CD8-positive, alpha-beta memory T cell (primary cell): ENCODE data around the gene CAMK2D. TPM values are rescaled to one million over a fixed set of nuclear protein-coding genes. Genes with fewer than 3 reads are reported as not detected.
"Not testable (repeated sequence)": the region's sequence is repeated elsewhere in the genome, so short reads cannot be mapped to it uniquely, and the experiment has no call there.

Experiments used
- CTCF ChIA-PET: fragments of 350-600 bp; sonication (Branson Sonifier 250); formaldehyde crosslinking; loops from one replicate; lab custom pipeline; 2021; ENCODE audit warnings: antibody characterized with exemption; lab: Charles Lee
- POLR2A ChIA-PET: fragments of 350-600 bp; sonication (Branson Sonifier 250); formaldehyde crosslinking; loops from one replicate; lab custom pipeline; 2021; ENCODE audit warnings: antibody characterized with exemption; lab: Charles Lee
- DNase-seq, 5 donors: peaks; one replicate each; pipeline versions ENCODE4 v3.0.0 to v3.0.0-alpha.2; 2020 to 2022; ENCODE audit warnings: mixed read lengths in 1 of 5
- H3K27ac ChIP-seq: one replicate; pipeline ENCODE4 v1.7.0; 2013; ENCODE audit warnings: low read depth, mild to moderate bottlenecking, low read length, moderate library complexity
- H3K27me3 ChIP-seq: 2 replicates; pipeline ENCODE4 v1.7.0; 2013; ENCODE audit warnings: low read length, mild to moderate bottlenecking; ENCODE audit not compliant: insufficient read depth, poor library complexity, severe bottlenecking
- H3K36me3 ChIP-seq: 2 replicates; pipeline ENCODE4 v1.7.0; 2013; ENCODE audit warnings: mild to moderate bottlenecking, low read length, moderate library complexity; ENCODE audit not compliant: insufficient read depth
- H3K4me1 ChIP-seq: 2 replicates; pipeline ENCODE4 v1.7.0; 2013; ENCODE audit warnings: mild to moderate bottlenecking, low read length, moderate library complexity; ENCODE audit not compliant: insufficient read depth
- H3K4me3 ChIP-seq: 2 replicates; pipeline ENCODE4 v1.7.0; 2013; ENCODE audit warnings: mild to moderate bottlenecking, low read length
- H3K9me3 ChIP-seq: 2 replicates; pipeline ENCODE4 v1.7.0; 2013; ENCODE audit warnings: mild to moderate bottlenecking, low read length
- H3K27ac Mint-ChIP-seq, 8 donors: one replicate each; pipeline ENCODE4 v1.8.0; 2020 to 2021; ENCODE audit warnings: mixed read lengths in 8 of 8, mild to moderate bottlenecking in 6 of 8, inconsistent platforms in 3 of 8, moderate library complexity in 3 of 8
- H3K27me3 Mint-ChIP-seq, 2 donors: one replicate each; pipeline ENCODE4 v1.8.0; 2020 to 2021; ENCODE audit warnings: mixed read lengths in 2 of 2, mild to moderate bottlenecking in 1 of 2, moderate library complexity in 1 of 2
- H3K36me3 Mint-ChIP-seq, 3 donors: one replicate each; pipeline ENCODE4 v1.8.0; 2020 to 2021; ENCODE audit warnings: mixed read lengths in 3 of 3, inconsistent platforms in 1 of 3, mild to moderate bottlenecking in 1 of 3
- H3K4me1 Mint-ChIP-seq, 3 donors: one replicate each; pipeline ENCODE4 v1.8.0; 2020 to 2021; ENCODE audit warnings: mixed read lengths in 3 of 3, inconsistent platforms in 1 of 3, mild to moderate bottlenecking in 1 of 3
- H3K4me3 Mint-ChIP-seq, 7 donors: one replicate each; pipeline ENCODE4 v1.8.0; 2020 to 2021; ENCODE audit warnings: mixed read lengths in 7 of 7, mild to moderate bottlenecking in 6 of 7, moderate library complexity in 4 of 7, inconsistent platforms in 2 of 7
- H3K9me3 Mint-ChIP-seq, 5 donors: one replicate each; pipeline ENCODE4 v1.8.0; 2020 to 2022; ENCODE audit warnings: mixed read lengths in 5 of 5, mild to moderate bottlenecking in 3 of 5, moderate library complexity in 2 of 5, inconsistent platforms in 1 of 5
- polyA plus RNA-seq: library from polyadenylated mRNA; unstranded; fragments of 300-500 nt; fragmentation: Illumina TruSeq; gene quantifications from one replicate; pipeline ENCODE4 v1.2.3, GENCODE V29; 2021
- total RNA-seq, 2 experiments: library from RNA; stranded (reverse); gene quantifications; one replicate each; pipeline ENCODE4 v1.2.3, GENCODE V29; 2021

The CAMK2D gene
- total and polyA plus RNA-seq, 3 experiments from 2014 or later = 19.6 to 57.6 (median 56.0) TPM

GRCh38 chr4:113692809-113693411 is 68.6 kb downstream of the CAMK2D start:
- Mint-ChIP-seq H3K4me3 (peak overlapping the region in 6 of 7 donors; percentile 9 to 62 (median 43)), H3K27ac (peak overlapping the region in 7 of 8 donors; percentile 22 to 76 (median 56)), H3K27me3 (no peaks in the 10 kb centered on the region), H3K36me3 (peaks cover 0 to 8% (median 3%) of the 10 kb centered on the region in 3 donors), H3K9me3 (no peaks in the 10 kb centered on the region), H3K4me1 (peaks cover 31 to 46% (median 38%) of the 10 kb centered on the region in 3 donors)
- DNase-seq = no peak
- POLR2A ChIA-PET = no interaction called here
- CTCF ChIA-PET = no interaction called here
- H3K4me1 ChIP-seq = peaks cover 12% of the 10 kb centered on the region
- no peaks in the 10 kb centered on the region for H3K9me3 ChIP-seq
- H3K36me3 ChIP-seq = no peaks in the 10 kb centered on the region
- no peak overlapping the region for H3K27ac ChIP-seq
- no peaks in the 10 kb centered on the region for H3K27me3 ChIP-seq
- H3K4me3 ChIP-seq = peak overlapping the region; percentile 5

GRCh38 chr4:113691676-113692075 is 69.9 kb downstream of the CAMK2D start:
- DNase-seq = no peak
- H3K27me3 ChIP-seq = no peaks in the 10 kb centered on the region
- no peaks in the 10 kb centered on the region for H3K36me3 ChIP-seq
- CTCF ChIA-PET = no interaction called here
- Mint-ChIP-seq H3K9me3 (no peaks in the 10 kb centered on the region), H3K27me3 (no peaks in the 10 kb centered on the region), H3K27ac (no peak overlapping the region), H3K36me3 (peaks cover 0 to 9% (median 3%) of the 10 kb centered on the region in 3 donors), H3K4me1 (peaks cover 43 to 58% (median 48%) of the 10 kb centered on the region in 3 donors), H3K4me3 (no peak overlapping the region)
- no peak overlapping the region for H3K27ac ChIP-seq
- no peak overlapping the region for H3K4me3 ChIP-seq
- POLR2A ChIA-PET = no interaction called here
- H3K9me3 ChIP-seq = no peaks in the 10 kb centered on the region
- peaks cover 18% of the 10 kb centered on the region for H3K4me1 ChIP-seq

- Histone ChIP-seq H3K9me3 (no peaks in the 10 kb centered on the region), H3K4me1 (peaks cover 25% of the 10 kb centered on the region), H3K27ac (no peak overlapping the region), H3K36me3 (no peaks in the 10 kb centered on the region), H3K27me3 (no peaks in the 10 kb centered on the region), H3K4me3 (no peak overlapping the region)
- peaks cover 49 to 67% (median 54%) of the 10 kb centered on the region in 3 donors for H3K4me1 Mint-ChIP-seq
- H3K4me3 Mint-ChIP-seq = no peak overlapping the region
- peak overlapping the region in 2 of 8 donors; percentile 44 to 52 for H3K27ac Mint-ChIP-seq
- no peaks in the 10 kb centered on the region for H3K27me3 Mint-ChIP-seq
- CTCF ChIA-PET = interaction anchor here (1.2 kb wide), 1 partner anchor 133 kb away, joined by 3 read pairs; no protein-coding TSS in a partner anchor
- peaks cover 0 to 11% (median 4%) of the 10 kb centered on the region in 3 donors for H3K36me3 Mint-ChIP-seq
- no peak for DNase-seq
- POLR2A ChIA-PET = no interaction called here
- no peaks in the 10 kb centered on the region for H3K9me3 Mint-ChIP-seq
Observed at GRCh38 chr4:113689394-113689793, 72.1 kb downstream of the CAMK2D start.

- Mint-ChIP-seq H3K4me3 (no peak overlapping the region), H3K9me3 (no peaks in the 10 kb centered on the region), H3K27ac (peak overlapping the region in 2 of 8 donors; percentile 9 to 19), H3K27me3 (no peaks in the 10 kb centered on the region), H3K36me3 (peaks cover 0 to 11% (median 4%) of the 10 kb centered on the region in 3 donors), H3K4me1 (peaks cover 55 to 69% (median 69%) of the 10 kb centered on the region in 3 donors)
- Histone ChIP-seq H3K27me3 (no peaks in the 10 kb centered on the region), H3K9me3 (no peaks in the 10 kb centered on the region), H3K27ac (no peak overlapping the region), H3K4me3 (no peak overlapping the region), H3K36me3 (no peaks in the 10 kb centered on the region), H3K4me1 (peaks cover 35% of the 10 kb centered on the region)
- peak in 1 of 5 donors; percentile 13 for DNase-seq
- CTCF ChIA-PET = interaction anchor here (0.7 kb wide), 1 partner anchor 12 kb away, joined by 3 read pairs; no protein-coding TSS in a partner anchor
- POLR2A ChIA-PET = no interaction called here
Observed at GRCh38 chr4:113687067-113687718, 74.3 kb downstream of the CAMK2D start.

- CTCF ChIA-PET, DNase-seq, H3K27me3 ChIP-seq, H3K36me3 ChIP-seq, H3K4me3 Mint-ChIP-seq, H3K9me3 Mint-ChIP-seq, H3K27ac ChIP-seq, H3K27me3 Mint-ChIP-seq, H3K9me3 ChIP-seq, H3K4me3 ChIP-seq, POLR2A ChIA-PET: not testable (repeated sequence)
- peaks cover 32% of the 10 kb centered on the region for H3K4me1 ChIP-seq
- Mint-ChIP-seq H3K4me1 (peaks cover 51 to 65% (median 56%) of the 10 kb centered on the region in 3 donors), H3K36me3 (peaks cover 10 to 12% (median 10%) of the 10 kb centered on the region in 3 donors), H3K27ac (peak overlapping the region in 7 of 8 donors; percentile 62 to 92 (median 77))
Observed at GRCh38 chr4:113685157-113685556, 76.4 kb downstream of the CAMK2D start.

- H3K36me3 ChIP-seq = no peaks in the 10 kb centered on the region
- H3K27me3 Mint-ChIP-seq = no peaks in the 10 kb centered on the region
Observed at GRCh38 chr4:113684534-113685091, 76.9 kb downstream of the CAMK2D start.

GRCh38 chr4:113682730-113683537 is 78.6 kb downstream of the CAMK2D start:
- Histone ChIP-seq H3K27ac (no peak overlapping the region), H3K4me3 (peak overlapping the region; percentile 16), H3K36me3 (no peaks in the 10 kb centered on the region), H3K27me3 (no peaks in the 10 kb centered on the region), H3K4me1 (peaks cover 35% of the 10 kb centered on the region), H3K9me3 (no peaks in the 10 kb centered on the region)
- Mint-ChIP-seq H3K36me3 (peaks cover 7 to 12% (median 11%) of the 10 kb centered on the region in 3 donors), H3K27ac (peak overlapping the region; percentile 21 to 93 (median 76)), H3K4me3 (peak overlapping the region; percentile 0 to 56 (median 34)), H3K27me3 (no peaks in the 10 kb centered on the region), H3K4me1 (peaks cover 42 to 62% (median 45%) of the 10 kb centered on the region in 3 donors), H3K9me3 (peaks cover 0 to 3% (median 0%) of the 10 kb centered on the region in 5 donors)
- ChIA-PET CTCF (interaction anchor here (0.9 kb wide), 1 partner anchor 216 kb away, joined by 3 read pairs; no protein-coding TSS in a partner anchor), POLR2A (no interaction called here)
- peak; percentile 32 to 78 (median 64) for DNase-seq

More at GRCh38 chr4:113684534-113685091, 76.9 kb downstream of the CAMK2D start:
- ChIA-PET POLR2A (no interaction called here), CTCF (interaction anchor here (0.7 kb wide), 1 partner anchor 14 kb away, joined by 3 read pairs; no protein-coding TSS in a partner anchor)
- Histone ChIP-seq H3K4me3 (no peak overlapping the region), H3K27me3 (no peaks in the 10 kb centered on the region), H3K4me1 (peaks cover 32% of the 10 kb centered on the region), H3K9me3 (no peaks in the 10 kb centered on the region), H3K27ac (no peak overlapping the region)
- no peak for DNase-seq
- Mint-ChIP-seq H3K27ac (peak overlapping the region; percentile 62 to 93 (median 76)), H3K4me1 (peaks cover 46 to 61% (median 51%) of the 10 kb centered on the region in 3 donors), H3K36me3 (peaks cover 10 to 12% (median 11%) of the 10 kb centered on the region in 3 donors), H3K9me3 (peaks cover 0 to 3% (median 0%) of the 10 kb centered on the region in 5 donors), H3K4me3 (peak overlapping the region in 4 of 7 donors; percentile 32 to 56 (median 44))
